ENCODE results near the gene NAPSA. TPM values are rescaled to one million over a fixed set of nuclear protein-coding genes. Genes with fewer than 3 reads are reported as not detected.
A peak's percentile ranks its signal among the peaks of the same experiment; 100 is the strongest.

Gene NAPSA
- total RNA-seq, 3 donors from 2014 or later (not counting 1 experiment from before 2014, with no cell fraction given) = 0.94 to 1.3 (median 0.95) TPM

DNA sequence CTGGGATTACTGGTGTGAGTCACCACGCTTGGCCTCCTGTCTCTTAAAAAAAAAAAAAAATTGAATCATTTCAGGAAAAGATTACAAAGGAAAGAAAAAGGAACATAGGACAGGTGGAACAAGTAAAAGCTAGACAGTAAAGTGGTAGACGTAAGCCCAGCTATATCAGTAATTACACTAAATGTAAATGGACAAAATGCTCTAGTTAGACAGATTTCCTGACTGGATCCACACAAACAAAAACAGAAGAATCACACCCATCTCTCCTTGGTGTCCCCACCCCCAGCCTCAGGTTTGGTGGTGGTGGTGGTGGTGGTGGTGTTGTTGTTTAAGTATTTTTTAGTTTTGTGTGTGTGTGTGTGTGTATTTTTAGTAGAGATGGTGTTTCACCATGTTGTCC is 47.0 kb upstream of the NAPSA start:
- no peaks in the 10 kb centered on the region for H3K9me3 ChIP-seq (ENCODE audit: control insufficient read depth, insufficient read depth, low read length)
- Mint-ChIP-seq H3K4me3 (no peak overlapping the region), H3K9me3 (no peaks in the 10 kb centered on the region)

DNA sequence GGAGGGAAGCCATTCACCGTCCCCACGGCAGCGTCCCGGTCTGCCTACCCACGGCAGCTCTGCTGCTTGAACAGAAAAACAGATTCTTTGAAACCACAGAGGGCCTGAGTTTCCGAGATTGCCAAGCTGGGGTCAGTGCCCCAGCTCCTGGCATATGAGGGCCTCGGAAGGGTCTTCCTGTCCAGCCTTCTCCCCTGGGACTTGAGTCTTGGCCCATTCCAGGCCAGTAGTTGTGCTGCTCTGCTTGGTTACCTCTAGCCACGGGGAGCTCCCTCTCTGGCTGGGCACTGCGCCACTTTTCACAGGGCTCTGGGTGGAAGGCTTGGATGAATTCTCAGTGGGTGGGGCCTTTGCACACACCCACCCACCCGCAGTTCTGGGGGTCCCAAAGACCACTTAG is 44.7 kb upstream of the NAPSA start:
- peaks cover 9% of the 10 kb centered on the region for H3K36me3 ChIP-seq (ENCODE audit: control insufficient read depth, insufficient read depth, low read length)
- DNase-seq (no peak), ATAC-seq (no peak)
- no peaks in the 10 kb centered on the region for H3K9me3 Mint-ChIP-seq
- 93% methylated on average over 10 of the region's 10 CpGs for WGBS (ENCODE audit: insufficient coverage)
- no peaks in the 10 kb centered on the region for H3K9me3 ChIP-seq (ENCODE audit: control insufficient read depth, insufficient read depth, low read length)
- no peaks in the 10 kb centered on the region for H3K27me3 Mint-ChIP-seq (ENCODE audit: low read depth in 2 of 2)
- no peaks in the 10 kb centered on the region for H3K36me3 Mint-ChIP-seq
- no peak overlapping the region for H3K4me3 ChIP-seq (ENCODE audit: low read length)
- intact Hi-C loops (cut with micrococcal nuclease) = no loop called here
- H3K27ac Mint-ChIP-seq = no peak overlapping the region
- peaks cover 9% of the 10 kb centered on the region for H3K4me1 ChIP-seq (ENCODE audit: control insufficient read depth, insufficient read depth, low read length)
- peaks cover 0 to 6% of the 10 kb centered on the region in 2 donors for H3K4me1 Mint-ChIP-seq
- no peak overlapping the region for H3K27ac ChIP-seq (ENCODE audit: low read length)
- no peak overlapping the region for H3K4me3 Mint-ChIP-seq
- TF ChIP-seq, protein P1, sequence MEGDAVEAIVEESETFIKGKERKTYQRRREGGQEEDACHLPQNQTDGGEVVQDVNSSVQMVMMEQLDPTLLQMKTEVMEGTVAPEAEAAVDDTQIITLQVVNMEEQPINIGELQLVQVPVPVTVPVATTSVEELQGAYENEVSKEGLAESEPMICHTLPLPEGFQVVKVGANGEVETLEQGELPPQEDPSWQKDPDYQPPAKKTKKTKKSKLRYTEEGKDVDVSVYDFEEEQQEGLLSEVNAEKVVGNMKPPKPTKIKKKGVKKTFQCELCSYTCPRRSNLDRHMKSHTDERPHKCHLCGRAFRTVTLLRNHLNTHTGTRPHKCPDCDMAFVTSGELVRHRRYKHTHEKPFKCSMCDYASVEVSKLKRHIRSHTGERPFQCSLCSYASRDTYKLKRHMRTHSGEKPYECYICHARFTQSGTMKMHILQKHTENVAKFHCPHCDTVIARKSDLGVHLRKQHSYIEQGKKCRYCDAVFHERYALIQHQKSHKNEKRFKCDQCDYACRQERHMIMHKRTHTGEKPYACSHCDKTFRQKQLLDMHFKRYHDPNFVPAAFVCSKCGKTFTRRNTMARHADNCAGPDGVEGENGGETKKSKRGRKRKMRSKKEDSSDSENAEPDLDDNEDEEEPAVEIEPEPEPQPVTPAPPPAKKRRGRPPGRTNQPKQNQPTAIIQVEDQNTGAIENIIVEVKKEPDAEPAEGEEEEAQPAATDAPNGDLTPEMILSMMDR (IDR thresholded peaks at IDR 0.05) = no peak
- H3K27me3 ChIP-seq (ENCODE audit: control insufficient read depth, insufficient read depth, low read length) = no peaks in the 10 kb centered on the region

More for the DNA sequence above, 47.0 kb upstream of the NAPSA start:
- ATAC-seq = no peak
- H3K4me1 Mint-ChIP-seq = peaks cover 0 to 8% of the 10 kb centered on the region in 2 donors
- Histone ChIP-seq H3K27ac (ENCODE audit: low read length) (no peak overlapping the region), H3K4me3 (ENCODE audit: low read length) (no peak overlapping the region), H3K27me3 (ENCODE audit: control insufficient read depth, insufficient read depth, low read length) (no peaks in the 10 kb centered on the region), H3K36me3 (ENCODE audit: control insufficient read depth, insufficient read depth, low read length) (peaks cover 4% of the 10 kb centered on the region), H3K4me1 (ENCODE audit: control insufficient read depth, insufficient read depth, low read length) (peaks cover 28% of the 10 kb centered on the region)
- H3K27me3 Mint-ChIP-seq (ENCODE audit: low read depth in 2 of 2) = no peaks in the 10 kb centered on the region
- DNase-seq = no peak
- 100% methylated on average over 1 of the region's 2 CpGs for WGBS (ENCODE audit: insufficient coverage)
- H3K36me3 Mint-ChIP-seq = no peaks in the 10 kb centered on the region
- no peak overlapping the region for H3K27ac Mint-ChIP-seq
- intact Hi-C loops (cut with micrococcal nuclease) = no loop called here
- TF ChIP-seq, protein P1 (IDR thresholded peaks at IDR 0.05) = no peak

DNA sequence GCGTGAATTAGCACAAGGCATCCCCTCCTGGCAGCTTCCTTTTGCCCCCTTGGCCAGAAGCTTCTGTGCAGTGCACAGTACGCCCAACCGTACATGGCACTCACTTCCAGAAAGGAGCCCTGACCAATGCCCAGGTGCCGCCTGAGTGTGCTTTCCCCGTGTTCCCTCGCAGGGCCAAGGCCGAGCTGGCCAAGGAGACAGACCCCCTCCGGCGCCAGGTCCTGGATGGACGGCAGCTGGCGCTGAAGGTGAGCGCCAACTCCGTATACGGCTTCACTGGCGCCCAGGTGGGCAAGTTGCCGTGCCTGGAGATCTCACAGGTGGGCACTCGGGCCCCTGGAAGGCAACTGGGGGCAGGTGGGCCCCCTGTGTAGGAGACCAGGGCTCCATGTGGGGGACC is 43.9 kb upstream of the NAPSA start:
- Histone ChIP-seq H3K9me3 (ENCODE audit: control insufficient read depth, insufficient read depth, low read length) (no peaks in the 10 kb centered on the region), H3K27ac (ENCODE audit: low read length) (no peak overlapping the region), H3K27me3 (ENCODE audit: control insufficient read depth, insufficient read depth, low read length) (no peaks in the 10 kb centered on the region), H3K4me1 (ENCODE audit: control insufficient read depth, insufficient read depth, low read length) (peaks cover 2% of the 10 kb centered on the region), H3K36me3 (ENCODE audit: control insufficient read depth, insufficient read depth, low read length) (peaks cover 9% of the 10 kb centered on the region), H3K4me3 (ENCODE audit: low read length) (no peak overlapping the region)
- ATAC-seq (peak in 1 of 3 donors; percentile 21), DNase-seq (no peak)
- H3K4me3 Mint-ChIP-seq = no peak overlapping the region
- TF ChIP-seq, protein P1 (IDR thresholded peaks at IDR 0.05) = no peak
- H3K4me1 Mint-ChIP-seq = no peaks in the 10 kb centered on the region
- H3K36me3 Mint-ChIP-seq = no peaks in the 10 kb centered on the region
- H3K27ac Mint-ChIP-seq = no peak overlapping the region
- 98% methylated on average over 17 of the region's 17 CpGs for WGBS (ENCODE audit: insufficient coverage)
- intact Hi-C loops (cut with micrococcal nuclease) = no loop called here
- H3K27me3 Mint-ChIP-seq (ENCODE audit: low read depth in 2 of 2) = no peaks in the 10 kb centered on the region
- H3K9me3 Mint-ChIP-seq = no peaks in the 10 kb centered on the region

DNA sequence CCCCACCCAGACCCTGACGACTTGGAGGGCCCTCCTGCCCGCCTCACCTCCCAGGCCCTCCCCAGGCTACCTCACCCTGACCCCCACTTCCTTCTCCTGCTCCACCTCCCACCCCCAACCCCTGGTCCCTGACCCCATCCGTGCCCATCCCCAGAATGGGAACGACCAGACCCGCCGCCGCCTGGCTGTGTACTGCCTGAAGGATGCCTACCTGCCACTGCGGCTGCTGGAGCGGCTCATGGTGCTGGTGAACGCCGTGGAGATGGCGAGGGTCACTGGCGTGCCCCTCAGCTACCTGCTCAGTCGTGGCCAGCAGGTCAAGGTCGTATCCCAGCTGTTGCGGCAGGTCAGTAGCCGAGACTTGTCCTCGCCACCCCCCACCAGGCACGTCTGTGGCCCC is 41.4 kb upstream of the NAPSA start:
- no peaks in the 10 kb centered on the region for H3K4me1 ChIP-seq (ENCODE audit: control insufficient read depth, insufficient read depth, low read length)
- WGBS (ENCODE audit: insufficient coverage) = 97% methylated on average over 19 of the region's 19 CpGs
- TF ChIP-seq, protein P1 (IDR thresholded peaks at IDR 0.05) = no peak
- no peaks in the 10 kb centered on the region for H3K27me3 ChIP-seq (ENCODE audit: control insufficient read depth, insufficient read depth, low read length)
- H3K4me3 ChIP-seq (ENCODE audit: low read length) = no peak overlapping the region
- H3K4me1 Mint-ChIP-seq = no peaks in the 10 kb centered on the region
- DNase-seq (no peak), ATAC-seq (no peak)
- no peaks in the 10 kb centered on the region for H3K9me3 ChIP-seq (ENCODE audit: control insufficient read depth, insufficient read depth, low read length)
- no peak overlapping the region for H3K27ac ChIP-seq (ENCODE audit: low read length)
- no peaks in the 10 kb centered on the region for H3K27me3 Mint-ChIP-seq (ENCODE audit: low read depth in 2 of 2)
- H3K4me3 Mint-ChIP-seq = no peak overlapping the region
- intact Hi-C loops (cut with micrococcal nuclease) = no loop called here
- H3K36me3 Mint-ChIP-seq = no peaks in the 10 kb centered on the region
- peak overlapping the region in 1 of 2 donors; percentile 51 for H3K27ac Mint-ChIP-seq
- H3K9me3 Mint-ChIP-seq = no peaks in the 10 kb centered on the region
- peaks cover 11% of the 10 kb centered on the region for H3K36me3 ChIP-seq (ENCODE audit: control insufficient read depth, insufficient read depth, low read length)

All from natural killer cell (primary cell).